Measurements from ENCODE around the gene RHCG.

The RHCG gene

GRCh38 chr15:89502867-89503595, 6.6 kb upstream of the RHCG start:
- DNase-seq (ENCODE audit: low spot score) = no peak

- no peak for DNase-seq (ENCODE audit: low spot score)
Observed at GRCh38 chr15:89501646-89502045, 5.3 kb upstream of the RHCG start.

GRCh38 chr15:89500397-89501270, 4.3 kb upstream of the RHCG start:
- no peak for DNase-seq (ENCODE audit: low spot score)

- DNase-seq (ENCODE audit: low spot score) = no peak
Observed at GRCh38 chr15:89499156-89499555, 2.8 kb upstream of the RHCG start.

- DNase-seq (ENCODE audit: low spot score) = no peak
Observed at GRCh38 chr15:89498574-89498906, 2.2 kb upstream of the RHCG start.

GRCh38 chr15:89497231-89497630, 848 bp upstream of the RHCG start:
- DNase-seq (ENCODE audit: low spot score) = no peak

- no peak for DNase-seq (ENCODE audit: low spot score)
Observed at GRCh38 chr15:89495638-89496145, 691 bp downstream of the RHCG start.

GRCh38 chr15:89494941-89495637, 1.3 kb downstream of the RHCG start:
- no peak for DNase-seq (ENCODE audit: low spot score)

- no peak for DNase-seq (ENCODE audit: low spot score)
Observed at GRCh38 chr15:89494031-89494430, 2.4 kb downstream of the RHCG start.

- no peak for DNase-seq (ENCODE audit: low spot score)
Observed at GRCh38 chr15:89492934-89493631, 3.3 kb downstream of the RHCG start.

- no peak for DNase-seq (ENCODE audit: low spot score)
Observed at GRCh38 chr15:89492111-89492641, 4.2 kb downstream of the RHCG start.

GRCh38 chr15:89490814-89491315, 5.5 kb downstream of the RHCG start:
- peak; percentile 31 for DNase-seq (ENCODE audit: low spot score)

GRCh38 chr15:89490081-89490813, 6.1 kb downstream of the RHCG start:
- peak; percentile 52 for DNase-seq (ENCODE audit: low spot score)

- no peak for DNase-seq (ENCODE audit: low spot score)
Observed at GRCh38 chr15:89489376-89489775, 7.0 kb downstream of the RHCG start.

GRCh38 chr15:89487791-89488190, 8.6 kb downstream of the RHCG start:
- no peak for DNase-seq (ENCODE audit: low spot score)

- no peak for DNase-seq (ENCODE audit: low spot score)
Observed at GRCh38 chr15:89486726-89487050, 9.7 kb downstream of the RHCG start.

- no peak for DNase-seq (ENCODE audit: low spot score)
Observed at GRCh38 chr15:89483079-89483478, 13.3 kb downstream of the RHCG start.

- DNase-seq (ENCODE audit: low spot score) = no peak
Observed at GRCh38 chr15:89482139-89482538, 14.2 kb downstream of the RHCG start.

- DNase-seq (ENCODE audit: low spot score) = no peak
Observed at GRCh38 chr15:89480505-89480904, 15.9 kb downstream of the RHCG start.

GRCh38 chr15:89479173-89479572, 17.2 kb downstream of the RHCG start:
- DNase-seq (ENCODE audit: low spot score) = no peak
